Panc1 (cell line): ENCODE data around the gene KPNA5. TPM values are rescaled to one million over a fixed set of nuclear protein-coding genes. Genes with fewer than 3 reads are reported as not detected.

Experiments
- ATAC-seq: fragments of 200-7000 bp; cut with Tn5 transposase; 2 replicates; pipeline ENCODE4 v1.9.1; 2020; ENCODE audit warnings: mild to moderate bottlenecking, moderate library complexity
- BruUV-seq: library from RNA; stranded (reverse); fragments of 400-500 nt; replicated peaks from 2 replicates; lab custom pipeline; 2021; lab: Mats Ljungman, UMichigan
- CTCF ChIA-PET: fragments of 300-600 bp; sonication (Branson Sonifier 250); formaldehyde crosslinking; loops from one replicate; lab custom pipeline; 2022; ENCODE audit warnings: antibody characterized with exemption; lab: Charles Lee
- POLR2A ChIA-PET: fragments of 300-600 bp; sonication (Branson Sonifier 250); formaldehyde crosslinking; loops from one replicate; lab custom pipeline; 2022; ENCODE audit warnings: antibody characterized with exemption; lab: Charles Lee
- DNase-seq: peaks from one replicate; pipeline ENCODE4 v3.0.0-alpha.2; 2010; ENCODE audit warnings: low read depth, low spot score
- H3K27ac ChIP-seq: 2 replicates; pipeline ENCODE4 v1.5.1; 2011; ENCODE audit warnings: mild to moderate bottlenecking, low read length, inconsistent platforms
- H3K27me3 ChIP-seq: fragments of 200-500 bp; sonication (Bioruptor generic); 2 replicates; pipeline ENCODE4 v1.6.0; 2014; ENCODE audit warnings: low read length, inconsistent platforms; ENCODE audit not compliant: control insufficient read depth, insufficient read depth
- H3K36me3 ChIP-seq: fragments of 200-500 bp; sonication (Bioruptor generic); 2 replicates; pipeline ENCODE4 v1.5.1; 2014; ENCODE audit warnings: inconsistent platforms, mild to moderate bottlenecking, low read length, moderate library complexity; ENCODE audit not compliant: control insufficient read depth, insufficient read depth
- H3K4me1 ChIP-seq: 2 replicates; pipeline ENCODE4 v1.5.1; 2011; ENCODE audit warnings: inconsistent platforms, mild to moderate bottlenecking, low read length, moderate library complexity; ENCODE audit not compliant: control insufficient read depth, insufficient read depth
- H3K4me3 ChIP-seq, 2 experiments: 2 replicates each; pipeline ENCODE4 v1.5.1; 2011 to 2012; ENCODE audit warnings: low read depth in 2 of 2, low read length in 2 of 2, mild to moderate bottlenecking in 2 of 2, inconsistent platforms in 1 of 2, moderate library complexity in 1 of 2
- H3K9me3 ChIP-seq: fragments of 200-500 bp; sonication (Bioruptor generic); 2 replicates; pipeline ENCODE4 v1.5.1; 2014; ENCODE audit warnings: low read depth, mild to moderate bottlenecking, inconsistent platforms, low read length, moderate library complexity; ENCODE audit not compliant: control insufficient read depth, insufficient read depth
- CTCF ChIP-seq: fragments of 450-650 bp; IDR thresholded peaks from 2 replicates; pipeline ENCODE4 v1.5.1; 2017; ENCODE audit warnings: mild to moderate bottlenecking
- POLR2AphosphoS5 ChIP-seq: IDR thresholded peaks from 2 replicates; pipeline ENCODE4 v1.6.1; 2012; ENCODE audit warnings: mild to moderate bottlenecking, low read depth, low read length, moderate library complexity
- SIN3A ChIP-seq: IDR thresholded peaks from 2 replicates; pipeline ENCODE4 v1.6.1; 2012; ENCODE audit warnings: low read depth, mild to moderate bottlenecking, low read length, moderate library complexity, borderline replicate concordance; ENCODE audit not compliant: insufficient read depth
- TCF7L2 ChIP-seq: IDR thresholded peaks from 2 replicates; pipeline ENCODE4 v1.6.1; 2011; ENCODE audit warnings: mild to moderate bottlenecking, low read depth, low read length, inconsistent platforms
- in situ Hi-C: cut with HindIII; loops from 2 replicates; pipeline ENCODE4 v1.10.0; 2016; ENCODE audit warnings: low sequenced_read_pairs, low pct_unique_long_range_greater_than_20kb
- intact Hi-C: fragments of 100-400 bp; cut with micrococcal nuclease; formaldehyde crosslinking; loops from one replicate; pipeline ENCODE4 v1.10.0; 2022; ENCODE audit not compliant: unreplicated experiment
- total RNA-seq: library from RNA; stranded (reverse); gene quantifications from one replicate; pipeline ENCODE4 v1.2.1, GENCODE V29; 2021; ENCODE audit not compliant: unreplicated experiment
- TF ChIP-seq, protein P1 (sequence below), 2 experiments: IDR thresholded peaks; 2 replicates each; pipeline ENCODE4 v1.6.1; 2011 to 2012; ENCODE audit warnings: low read depth in 2 of 2, control low read depth in 1 of 2, low read length in 1 of 2, mild to moderate bottlenecking in 1 of 2, moderate library complexity in 1 of 2; ENCODE audit not compliant: insufficient read depth in 1 of 2

KPNA5 gene
- total RNA-seq, 1 experiment from 2014 or later = 16.2 TPM

- Histone ChIP-seq H3K9me3 (no peaks in the 10 kb centered on the region), H3K27me3 (peaks cover 12% of the 10 kb centered on the region; the same call in 1 of the 2 replicates), H3K36me3 (no peaks in the 10 kb centered on the region), H3K4me3 (no peak overlapping the region), H3K4me1 (no peaks in the 10 kb centered on the region), H3K27ac (no peak overlapping the region)
- POLR2A ChIA-PET = no interaction called here
- no TSS peak for BruUV-seq
- ATAC-seq (no peak), DNase-seq (no peak)
- no peak for TF ChIP-seq POLR2AphosphoS5
- in situ Hi-C loops (no loop called here), intact Hi-C loops (no loop called here)
- CTCF ChIA-PET = no interaction called here
Observed at GRCh38 chr6:116763048-116763447, 82.0 kb downstream of the KPNA5 start.

DNA sequence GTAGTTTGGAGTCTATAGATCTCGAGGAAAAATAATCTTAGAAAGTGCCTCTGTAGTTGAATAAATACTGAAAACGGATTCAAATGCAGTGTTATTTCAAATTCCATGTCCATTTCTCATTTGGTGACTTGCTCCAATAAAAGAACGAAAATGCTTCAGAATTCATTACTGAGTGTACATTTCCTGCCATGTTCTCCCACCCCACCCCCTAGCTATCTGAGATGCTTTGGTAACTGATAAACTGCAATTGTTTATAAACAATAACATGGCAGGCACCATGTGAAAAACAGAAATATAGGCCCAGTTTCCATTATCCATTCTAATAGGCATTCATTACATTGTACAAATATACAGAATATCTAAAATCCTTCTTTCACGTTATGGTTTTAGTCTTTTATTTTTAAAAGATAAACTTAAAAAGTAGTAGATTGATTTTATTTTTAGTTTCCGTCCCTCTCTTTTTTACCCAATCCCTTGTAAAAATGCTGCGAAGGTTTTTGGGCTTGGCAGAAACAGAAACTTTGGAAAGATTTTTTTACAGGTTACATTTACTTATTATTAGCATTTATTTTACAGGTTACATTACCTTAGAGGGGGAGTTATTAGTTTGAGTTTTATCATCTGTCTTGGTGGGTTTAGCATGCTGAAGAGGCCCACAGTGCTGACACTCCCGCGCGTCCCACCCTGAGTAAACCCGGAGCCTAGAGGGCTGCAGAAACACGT is 83.1 kb downstream of the KPNA5 start:
- POLR2A ChIA-PET = no interaction called here
- CTCF ChIA-PET = no interaction called here
- no peak overlapping the region for H3K27ac ChIP-seq

DNA sequence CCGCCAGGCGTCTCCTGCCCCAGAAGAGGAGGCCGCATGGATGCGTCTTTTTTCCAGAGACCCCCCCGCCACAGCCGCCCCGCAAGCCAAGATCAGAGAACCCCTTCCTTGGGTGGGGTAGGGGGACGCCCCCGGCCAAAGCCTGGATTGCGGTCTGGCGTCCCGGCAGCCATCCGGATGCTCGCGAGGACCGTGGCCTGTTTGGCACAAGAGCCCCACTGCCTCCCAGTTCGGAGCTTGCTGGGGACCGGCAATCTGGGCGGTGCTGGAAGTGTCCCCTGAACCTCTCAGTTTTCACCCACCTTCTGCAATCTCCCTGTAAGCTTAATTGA is 83.6 kb downstream of the KPNA5 start:
- no TSS peak for BruUV-seq
- no peaks in the 10 kb centered on the region for H3K9me3 ChIP-seq
- intact Hi-C loops (no loop called here), in situ Hi-C loops (no loop called here)
- peaks cover 12% of the 10 kb centered on the region; the same call in 1 of the 2 replicates for H3K27me3 ChIP-seq
- ChIA-PET CTCF (no interaction called here), POLR2A (no interaction called here)
- no peak overlapping the region for H3K27ac ChIP-seq
- no peaks in the 10 kb centered on the region for H3K4me1 ChIP-seq
- peak; percentile 24; the same call in 1 of the 2 replicates for ATAC-seq
- peak overlapping the region; percentile 32 to 36; a peak in 3 of 4 replicates for H3K4me3 ChIP-seq
- no peaks in the 10 kb centered on the region for H3K36me3 ChIP-seq
- no peak for TF ChIP-seq POLR2AphosphoS5
- TF ChIP-seq CTCF = no peak
- TF ChIP-seq, protein P1, sequence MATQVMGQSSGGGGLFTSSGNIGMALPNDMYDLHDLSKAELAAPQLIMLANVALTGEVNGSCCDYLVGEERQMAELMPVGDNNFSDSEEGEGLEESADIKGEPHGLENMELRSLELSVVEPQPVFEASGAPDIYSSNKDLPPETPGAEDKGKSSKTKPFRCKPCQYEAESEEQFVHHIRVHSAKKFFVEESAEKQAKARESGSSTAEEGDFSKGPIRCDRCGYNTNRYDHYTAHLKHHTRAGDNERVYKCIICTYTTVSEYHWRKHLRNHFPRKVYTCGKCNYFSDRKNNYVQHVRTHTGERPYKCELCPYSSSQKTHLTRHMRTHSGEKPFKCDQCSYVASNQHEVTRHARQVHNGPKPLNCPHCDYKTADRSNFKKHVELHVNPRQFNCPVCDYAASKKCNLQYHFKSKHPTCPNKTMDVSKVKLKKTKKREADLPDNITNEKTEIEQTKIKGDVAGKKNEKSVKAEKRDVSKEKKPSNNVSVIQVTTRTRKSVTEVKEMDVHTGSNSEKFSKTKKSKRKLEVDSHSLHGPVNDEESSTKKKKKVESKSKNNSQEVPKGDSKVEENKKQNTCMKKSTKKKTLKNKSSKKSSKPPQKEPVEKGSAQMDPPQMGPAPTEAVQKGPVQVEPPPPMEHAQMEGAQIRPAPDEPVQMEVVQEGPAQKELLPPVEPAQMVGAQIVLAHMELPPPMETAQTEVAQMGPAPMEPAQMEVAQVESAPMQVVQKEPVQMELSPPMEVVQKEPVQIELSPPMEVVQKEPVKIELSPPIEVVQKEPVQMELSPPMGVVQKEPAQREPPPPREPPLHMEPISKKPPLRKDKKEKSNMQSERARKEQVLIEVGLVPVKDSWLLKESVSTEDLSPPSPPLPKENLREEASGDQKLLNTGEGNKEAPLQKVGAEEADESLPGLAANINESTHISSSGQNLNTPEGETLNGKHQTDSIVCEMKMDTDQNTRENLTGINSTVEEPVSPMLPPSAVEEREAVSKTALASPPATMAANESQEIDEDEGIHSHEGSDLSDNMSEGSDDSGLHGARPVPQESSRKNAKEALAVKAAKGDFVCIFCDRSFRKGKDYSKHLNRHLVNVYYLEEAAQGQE (IDR thresholded peaks at IDR 0.05; ENCODE audit: insufficient read depth in 1 of 2, low read depth in 2 of 2, low read length in 1 of 2) = no peak
- TF ChIP-seq TCF7L2 = no peak
- no peak for TF ChIP-seq SIN3A
- DNase-seq = no peak

More for the DNA sequence above, 83.1 kb downstream of the KPNA5 start:
- no peaks in the 10 kb centered on the region for H3K9me3 ChIP-seq
- no peaks in the 10 kb centered on the region for H3K36me3 ChIP-seq
- TF ChIP-seq, protein P1 (IDR thresholded peaks at IDR 0.05; ENCODE audit: insufficient read depth in 1 of 2, low read depth in 2 of 2, low read length in 1 of 2) = no peak
- peaks cover 12% of the 10 kb centered on the region; the same call in 1 of the 2 replicates for H3K27me3 ChIP-seq
- intact Hi-C loops = no loop called here
- DNase-seq (no peak), ATAC-seq (no peak)
- H3K4me3 ChIP-seq = no peak overlapping the region
- no peaks in the 10 kb centered on the region for H3K4me1 ChIP-seq
- in situ Hi-C loops = no loop called here
- BruUV-seq = no TSS peak
